Esophagus squamous epithelium (tissue), 5 donors: ENCODE results near the gene ST6GALNAC3. TPM values are rescaled to one million over a fixed set of nuclear protein-coding genes. Genes with fewer than 3 reads are reported as not detected.

Experiments used
- DNase-seq: peaks from one replicate; lab custom pipeline; 2025; lab: John Stamatoyannopoulos, UW
- H3K27ac ChIP-seq, 4 donors: fragments of 200-600 bp; sonication (generic); one replicate each; pipeline ENCODE4 v1.5.1; 2016 to 2019; ENCODE audit warnings: mild to moderate bottlenecking in 1 of 4
- H3K27me3 ChIP-seq, 4 donors: fragments of 200-600 bp; sonication (generic); 1 replicate in 3 of 4; 2 replicates in 1 of 4; pipeline versions ENCODE4 v1.5.1 to v1.6.0; 2017 to 2021; ENCODE audit warnings: antibody characterized with exemption in 1 of 4
- H3K36me3 ChIP-seq, 3 donors: fragments of 200-600 bp; sonication (generic); one replicate each; pipeline ENCODE4 v1.5.1; 2016 to 2019
- H3K4me1 ChIP-seq, 3 donors: fragments of 200-600 bp; sonication (generic); one replicate each; pipeline ENCODE4 v1.5.1; 2017 to 2019
- H3K4me3 ChIP-seq, 4 donors: fragments of 200-600 bp; sonication (generic); 1 replicate in 3 of 4; 2 replicates in 1 of 4; pipeline ENCODE4 v1.5.1; 2016 to 2019; ENCODE audit warnings: mild to moderate bottlenecking in 2 of 4, moderate library complexity in 1 of 4
- H3K9me3 ChIP-seq, 3 donors: fragments of 200-600 bp; sonication (generic); one replicate each; pipeline ENCODE4 v1.5.1; 2016 to 2019
- CTCF ChIP-seq, 6 experiments: fragments of 450-650 bp in 4 of 6; fragments of 200-600 bp in 2 of 6; sonication (generic) in 2 of 6; IDR thresholded peaks; one replicate each; pipeline ENCODE4 v1.5.1; 2016 to 2019; ENCODE audit warnings: antibody characterized with exemption in 6 of 6, mild to moderate bottlenecking in 4 of 6, moderate library complexity in 4 of 6
- POLR2A ChIP-seq, 4 donors: fragments of 450-650 bp; IDR thresholded peaks; one replicate each; pipeline ENCODE4 v1.6.1; 2017; ENCODE audit warnings: antibody characterized with exemption in 4 of 4, mild to moderate bottlenecking in 4 of 4, moderate library complexity in 3 of 4
- WGBS, 2 donors: methylation state at CpG; one replicate each; pipeline ENCODE4 v1.1.5; 2018; 5-methylcytosine and 5-hydroxymethylcytosine counted together
- intact Hi-C: fragments of 100-400 bp; cut with DNase I; formaldehyde crosslinking; loops from one replicate; pipeline ENCODE4 v1.15.0; 2022
- total RNA-seq, 4 donors: library from RNA; depleted of rRNA; stranded (reverse); fragments of >200 nt; gene quantifications; one replicate each; pipeline ENCODE4 v1.1.0, GENCODE V29; 2016
- donor health status: DM: yes; HTN: yes; CAD: no.

Gene ST6GALNAC3
- total RNA-seq, 4 donors from 2014 or later, result 0.27 to 4.3 (median 2.2) TPM

DNA sequence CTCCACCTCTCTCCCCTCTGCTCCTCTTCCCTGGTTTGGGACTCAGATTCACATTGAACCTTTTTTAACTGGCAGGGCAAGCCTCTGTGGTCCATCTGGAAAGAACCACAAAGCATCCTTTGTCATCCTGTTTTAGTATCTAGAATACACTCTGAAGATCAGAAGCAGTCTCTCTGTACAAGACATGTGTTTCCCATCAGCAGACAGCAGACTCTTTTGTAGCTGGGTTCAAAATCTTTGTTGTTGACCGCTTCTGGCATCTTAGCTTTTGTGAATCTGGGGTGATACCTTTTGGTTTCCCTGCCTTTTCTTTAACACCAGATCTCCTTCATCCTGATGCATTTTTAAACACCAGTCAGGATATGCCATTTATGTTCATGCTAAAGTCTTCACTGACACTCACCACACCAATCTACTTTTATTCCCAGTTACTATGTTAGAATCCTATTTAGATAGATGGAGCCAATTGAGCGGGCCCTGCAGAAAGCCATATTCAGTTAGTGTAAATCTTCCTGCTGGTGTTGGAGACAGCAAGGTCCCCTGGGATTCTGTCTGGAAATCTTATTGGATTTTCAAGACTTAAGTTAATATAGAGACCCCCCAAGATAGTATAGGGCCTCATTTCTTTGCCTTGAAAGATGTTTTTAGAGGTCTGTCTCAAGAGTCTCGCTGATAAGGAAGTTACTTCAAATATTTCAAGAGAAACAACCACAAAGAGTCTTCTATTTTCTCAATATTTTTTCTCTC is 51.1 kb downstream of the ST6GALNAC3 start:
- Histone ChIP-seq H3K36me3 (no peaks in the 10 kb centered on the region), H3K9me3 (no peaks in the 10 kb centered on the region), H3K4me1 (no peaks in the 10 kb centered on the region), H3K27me3 (no peaks in the 10 kb centered on the region), H3K27ac (no peak overlapping the region), H3K4me3 (no peak overlapping the region)
- 73 to 84% methylated on average over 3 of the region's 3 CpGs for WGBS, 2 donors
- DNase-seq, result no peak
- TF ChIP-seq CTCF (IDR thresholded peaks at IDR 0.05) (no peak), POLR2A (IDR thresholded peaks at IDR 0.05) (no peak)
- intact Hi-C loops, result no loop called here

- intact Hi-C loops, result no loop called here
- Histone ChIP-seq H3K27me3 (no peaks in the 10 kb centered on the region), H3K4me1 (no peaks in the 10 kb centered on the region), H3K36me3 (no peaks in the 10 kb centered on the region), H3K9me3 (no peaks in the 10 kb centered on the region), H3K4me3 (no peak overlapping the region), H3K27ac (no peak overlapping the region)
- TF ChIP-seq CTCF (IDR thresholded peaks at IDR 0.05) (no peak), POLR2A (IDR thresholded peaks at IDR 0.05) (no peak)
- 73 to 75% methylated on average over 3 to 5 of the region's 5 CpGs for WGBS, 2 donors
- no peak for DNase-seq
Observed at GRCh38 chr1:76128096-76128495, 53.5 kb downstream of the ST6GALNAC3 start.

DNA sequence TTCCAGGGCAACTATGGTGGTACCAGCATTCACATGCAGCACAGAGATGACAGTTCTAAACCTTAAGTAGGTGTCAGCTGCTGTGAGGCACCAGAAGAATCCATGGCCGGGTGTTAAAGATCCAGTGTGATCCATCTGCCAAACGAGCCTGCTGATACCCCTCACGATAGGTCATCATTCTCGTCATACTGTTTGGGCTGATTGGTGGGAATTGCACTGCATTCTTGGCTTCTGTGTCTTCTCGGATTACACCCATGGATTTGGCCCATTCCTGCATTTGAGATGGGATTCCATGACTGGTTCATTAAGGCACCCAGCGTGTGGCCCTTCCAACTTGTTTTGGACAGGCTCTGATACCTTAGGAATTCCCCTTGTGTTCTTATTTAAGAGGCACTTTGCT is 55.2 kb downstream of the ST6GALNAC3 start:
- 56 to 80% methylated on average over 5 of the region's 6 CpGs for WGBS, 2 donors
- no peak for DNase-seq
- Histone ChIP-seq H3K27ac (no peak overlapping the region), H3K27me3 (no peaks in the 10 kb centered on the region), H3K4me1 (no peaks in the 10 kb centered on the region), H3K9me3 (no peaks in the 10 kb centered on the region), H3K4me3 (no peak overlapping the region), H3K36me3 (no peaks in the 10 kb centered on the region)
- TF ChIP-seq POLR2A (IDR thresholded peaks at IDR 0.05), result no peak
- intact Hi-C loops, result no loop called here

- H3K36me3 ChIP-seq, result no peaks in the 10 kb centered on the region
- 83 to 94% methylated on average over 1 to 4 of the region's 4 CpGs for WGBS, 2 donors
- H3K27me3 ChIP-seq, result no peaks in the 10 kb centered on the region
- H3K4me1 ChIP-seq, result no peaks in the 10 kb centered on the region
- H3K9me3 ChIP-seq, result no peaks in the 10 kb centered on the region
- no peak for TF ChIP-seq POLR2A (IDR thresholded peaks at IDR 0.05)
- intact Hi-C loops, result no loop called here
- no peak for DNase-seq
- no peak overlapping the region for H3K4me3 ChIP-seq
- H3K27ac ChIP-seq, result no peak overlapping the region
Observed at GRCh38 chr1:76130992-76131391, 56.4 kb downstream of the ST6GALNAC3 start.

- DNase-seq, result no peak
- peaks cover 0 to 2% (median 0%) of the 10 kb centered on the region in 3 donors for H3K4me1 ChIP-seq
- no peaks in the 10 kb centered on the region for H3K36me3 ChIP-seq
- H3K4me3 ChIP-seq, result no peak overlapping the region
- no peak for TF ChIP-seq POLR2A (IDR thresholded peaks at IDR 0.05)
- TF ChIP-seq CTCF (IDR thresholded peaks at IDR 0.05), result no peak
- H3K27me3 ChIP-seq, result no peaks in the 10 kb centered on the region
- WGBS, 2 donors, result 82 to 85% methylated on average over 2 of the region's 2 CpGs
- no peaks in the 10 kb centered on the region for H3K9me3 ChIP-seq
- H3K27ac ChIP-seq, result no peak overlapping the region
- intact Hi-C loops, result no loop called here
Observed at GRCh38 chr1:76133977-76134376, 59.4 kb downstream of the ST6GALNAC3 start.

DNA sequence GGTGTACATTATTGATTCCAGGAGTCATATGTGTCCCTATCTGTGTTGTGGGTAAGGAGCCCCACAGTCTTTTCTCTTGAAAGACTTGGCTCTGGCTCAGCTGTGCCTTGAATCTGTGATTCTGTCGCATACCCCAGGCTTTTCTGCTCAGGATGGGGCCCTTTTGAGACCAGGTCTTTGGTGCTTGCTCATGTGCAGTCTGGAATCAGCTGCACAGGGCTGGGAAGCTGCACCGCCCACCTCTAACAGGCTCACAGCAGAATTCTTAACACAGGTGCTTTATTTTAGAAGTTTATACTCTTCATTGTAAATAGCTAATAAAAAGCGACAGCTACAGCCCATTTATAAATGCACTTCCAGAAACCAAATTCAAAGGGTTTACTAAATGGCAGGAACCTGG is 61.3 kb downstream of the ST6GALNAC3 start:
- H3K27me3 ChIP-seq, result no peaks in the 10 kb centered on the region
- WGBS, 2 donors, result 70 to 71% methylated on average over 1 to 3 of the region's 3 CpGs
- TF ChIP-seq POLR2A (IDR thresholded peaks at IDR 0.05) (no peak), CTCF (IDR thresholded peaks at IDR 0.05) (no peak)
- H3K36me3 ChIP-seq, result no peaks in the 10 kb centered on the region
- no peaks in the 10 kb centered on the region for H3K9me3 ChIP-seq
- peaks cover 0 to 9% (median 0%) of the 10 kb centered on the region in 3 donors for H3K4me1 ChIP-seq
- no peak overlapping the region for H3K27ac ChIP-seq
- intact Hi-C loops, result no loop called here
- H3K4me3 ChIP-seq, result no peak overlapping the region
- no peak for DNase-seq
